ENCODE results near the gene KIAA0319L. TPM values are rescaled to one million over a fixed set of nuclear protein-coding genes. Genes with fewer than 3 reads are reported as not detected.

The KIAA0319L gene
- total RNA-seq, 1 experiment from 2014 or later = 60.0 TPM

DNA sequence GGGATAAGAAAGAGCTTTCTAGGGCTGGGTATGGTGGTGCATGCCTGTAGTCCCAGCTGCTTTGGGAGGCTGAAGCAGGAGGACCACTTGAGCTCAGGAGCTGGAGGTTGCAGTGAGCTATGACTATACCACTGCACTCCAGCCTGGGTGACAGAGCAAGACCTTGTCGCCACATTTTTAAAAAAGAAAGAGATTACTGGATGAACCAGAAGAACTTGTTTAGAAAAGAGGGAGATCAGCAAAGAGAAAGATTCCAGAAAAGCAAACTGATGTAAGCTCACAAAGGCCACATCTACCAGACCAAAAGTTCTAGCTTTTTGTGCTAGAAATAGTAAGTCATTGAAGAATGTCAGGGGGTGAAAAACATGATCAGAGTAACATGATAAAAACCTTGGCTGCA lies 117.6 kb downstream of the KIAA0319L start:
- in situ Hi-C loops (cut with HindIII; ENCODE audit: low pct_unique_long_range_greater_than_20kb, low sequenced_read_pairs) = no loop called here
- no peak overlapping the region for H3K27ac ChIP-seq (ENCODE audit: low read length)
- H3K9me3 ChIP-seq (ENCODE audit: control insufficient read depth, insufficient read depth, low read depth, low read length) = no peaks in the 10 kb centered on the region
- peaks cover 2% of the 10 kb centered on the region; the same call in 1 of the 2 replicates for H3K36me3 ChIP-seq (ENCODE audit: control insufficient read depth, insufficient read depth, low read length)
- no peaks in the 10 kb centered on the region for H3K4me1 ChIP-seq (ENCODE audit: control insufficient read depth, insufficient read depth, low read length)
- intact Hi-C loops (cut with micrococcal nuclease; ENCODE audit: unreplicated experiment) = no loop called here
- DNase-seq (ENCODE audit: low read depth, low spot score) (no peak), ATAC-seq (no peak)
- BruUV-seq (replicated peaks) = no TSS peak
- H3K27me3 ChIP-seq (ENCODE audit: control insufficient read depth, insufficient read depth, low read length) = no peaks in the 10 kb centered on the region
- H3K4me3 ChIP-seq (ENCODE audit: low read depth in 2 of 2, low read length in 2 of 2) = no peak overlapping the region
- ChIA-PET POLR2A (interaction anchor here (0.6 kb wide), 1 partner anchor 80 kb away, joined by 3 read pairs; no protein-coding TSS in a partner anchor), CTCF (interaction anchor here (1.2 kb wide), 1 partner anchor 11 kb away, joined by 3 read pairs; no protein-coding TSS in a partner anchor)
- no peak for TF ChIP-seq SIN3A (IDR thresholded peaks at IDR 0.05; ENCODE audit: borderline replicate concordance, insufficient read depth, low read depth, low read length)
- TF ChIP-seq TCF7L2 (IDR thresholded peaks at IDR 0.05; ENCODE audit: low read depth, low read length) = no peak
- no peak for TF ChIP-seq CTCF (IDR thresholded peaks at IDR 0.05)
- TF ChIP-seq, protein P1, sequence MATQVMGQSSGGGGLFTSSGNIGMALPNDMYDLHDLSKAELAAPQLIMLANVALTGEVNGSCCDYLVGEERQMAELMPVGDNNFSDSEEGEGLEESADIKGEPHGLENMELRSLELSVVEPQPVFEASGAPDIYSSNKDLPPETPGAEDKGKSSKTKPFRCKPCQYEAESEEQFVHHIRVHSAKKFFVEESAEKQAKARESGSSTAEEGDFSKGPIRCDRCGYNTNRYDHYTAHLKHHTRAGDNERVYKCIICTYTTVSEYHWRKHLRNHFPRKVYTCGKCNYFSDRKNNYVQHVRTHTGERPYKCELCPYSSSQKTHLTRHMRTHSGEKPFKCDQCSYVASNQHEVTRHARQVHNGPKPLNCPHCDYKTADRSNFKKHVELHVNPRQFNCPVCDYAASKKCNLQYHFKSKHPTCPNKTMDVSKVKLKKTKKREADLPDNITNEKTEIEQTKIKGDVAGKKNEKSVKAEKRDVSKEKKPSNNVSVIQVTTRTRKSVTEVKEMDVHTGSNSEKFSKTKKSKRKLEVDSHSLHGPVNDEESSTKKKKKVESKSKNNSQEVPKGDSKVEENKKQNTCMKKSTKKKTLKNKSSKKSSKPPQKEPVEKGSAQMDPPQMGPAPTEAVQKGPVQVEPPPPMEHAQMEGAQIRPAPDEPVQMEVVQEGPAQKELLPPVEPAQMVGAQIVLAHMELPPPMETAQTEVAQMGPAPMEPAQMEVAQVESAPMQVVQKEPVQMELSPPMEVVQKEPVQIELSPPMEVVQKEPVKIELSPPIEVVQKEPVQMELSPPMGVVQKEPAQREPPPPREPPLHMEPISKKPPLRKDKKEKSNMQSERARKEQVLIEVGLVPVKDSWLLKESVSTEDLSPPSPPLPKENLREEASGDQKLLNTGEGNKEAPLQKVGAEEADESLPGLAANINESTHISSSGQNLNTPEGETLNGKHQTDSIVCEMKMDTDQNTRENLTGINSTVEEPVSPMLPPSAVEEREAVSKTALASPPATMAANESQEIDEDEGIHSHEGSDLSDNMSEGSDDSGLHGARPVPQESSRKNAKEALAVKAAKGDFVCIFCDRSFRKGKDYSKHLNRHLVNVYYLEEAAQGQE (IDR thresholded peaks at IDR 0.05; ENCODE audit: insufficient read depth in 1 of 2, low read depth in 2 of 2, low read length in 1 of 2) = no peak
- TF ChIP-seq POLR2AphosphoS5 (IDR thresholded peaks at IDR 0.05; ENCODE audit: low read depth, low read length) = no peak

GRCh38 chr1:35437200-35437599 lies 120.0 kb downstream of the KIAA0319L start:
- Histone ChIP-seq H3K9me3 (ENCODE audit: control insufficient read depth, insufficient read depth, low read depth, low read length) (no peaks in the 10 kb centered on the region), H3K27me3 (ENCODE audit: control insufficient read depth, insufficient read depth, low read length) (no peaks in the 10 kb centered on the region), H3K27ac (ENCODE audit: low read length) (no peak overlapping the region), H3K4me1 (ENCODE audit: control insufficient read depth, insufficient read depth, low read length) (no peaks in the 10 kb centered on the region), H3K4me3 (ENCODE audit: low read depth in 2 of 2, low read length in 2 of 2) (no peak overlapping the region), H3K36me3 (ENCODE audit: control insufficient read depth, insufficient read depth, low read length) (peaks cover 2% of the 10 kb centered on the region; the same call in 1 of the 2 replicates)
- POLR2A ChIA-PET = no interaction called here
- no TSS peak for BruUV-seq (replicated peaks)
- CTCF ChIA-PET = no interaction called here
- in situ Hi-C loops (cut with HindIII; ENCODE audit: low pct_unique_long_range_greater_than_20kb, low sequenced_read_pairs) (no loop called here), intact Hi-C loops (cut with micrococcal nuclease; ENCODE audit: unreplicated experiment) (no loop called here)
- no peak for DNase-seq (ENCODE audit: low read depth, low spot score)
- TF ChIP-seq SIN3A (IDR thresholded peaks at IDR 0.05; ENCODE audit: borderline replicate concordance, insufficient read depth, low read depth, low read length) = no peak
- TF ChIP-seq CTCF (IDR thresholded peaks at IDR 0.05) = no peak
- TF ChIP-seq, protein P1 (IDR thresholded peaks at IDR 0.05; ENCODE audit: insufficient read depth in 1 of 2, low read depth in 2 of 2, low read length in 1 of 2) = no peak
- TF ChIP-seq POLR2AphosphoS5 (IDR thresholded peaks at IDR 0.05; ENCODE audit: low read depth, low read length) = no peak
- TF ChIP-seq TCF7L2 (IDR thresholded peaks at IDR 0.05; ENCODE audit: low read depth, low read length) = no peak
- no peak for ATAC-seq

Data from Panc1 (cell line).